T-helper 17 cell (primary cell): ENCODE data around the gene MYMK. TPM values are rescaled to one million over a fixed set of nuclear protein-coding genes. Genes with fewer than 3 reads are reported as not detected.

Experiments
- ATAC-seq: fragments of 150-1000 bp; cut with Tn5 transposase; 2 replicates; pipeline ENCODE4 v1.10.0; 2021; ENCODE audit warnings: mild to moderate bottlenecking, moderate library complexity
- DNase-seq, 3 donors: peaks; one replicate each; pipeline versions ENCODE4 v3.0.0 to v3.0.0-alpha.2; 2020 to 2021
- H3K9me3 ChIP-seq: one replicate; pipeline ENCODE4 v1.7.0; 2013; ENCODE audit warnings: low read length, mild to moderate bottlenecking; ENCODE audit not compliant: control insufficient read depth, poor library complexity, severe bottlenecking
- H3K27ac Mint-ChIP-seq: one replicate; pipeline ENCODE4 v1.8.0; 2022; ENCODE audit warnings: mild to moderate bottlenecking, moderate library complexity, mixed read lengths
- H3K27me3 Mint-ChIP-seq: one replicate; pipeline ENCODE4 v1.8.0; 2022; ENCODE audit warnings: mixed read lengths
- H3K36me3 Mint-ChIP-seq: one replicate; pipeline ENCODE4 v1.8.0; 2022; ENCODE audit warnings: low read depth, mixed read lengths
- H3K4me1 Mint-ChIP-seq: one replicate; pipeline ENCODE4 v1.8.0; 2022; ENCODE audit warnings: mild to moderate bottlenecking, mixed read lengths
- H3K4me3 Mint-ChIP-seq: one replicate; pipeline ENCODE4 v1.8.0; 2022; ENCODE audit warnings: mild to moderate bottlenecking, moderate library complexity, mixed read lengths
- total RNA-seq, 4 donors: library from RNA in 2 of 4; stranded (reverse) in 2 of 4; gene quantifications; one replicate each; pipeline ENCODE4 v1.2.3 and lab custom pipeline; 2022 to 2026

Gene MYMK
- total RNA-seq, 2 donors from 2014 or later = not detected

- DNase-seq (no peak), ATAC-seq (no peak)
- H3K27ac Mint-ChIP-seq = no peak overlapping the region
- H3K4me3 Mint-ChIP-seq = no peak overlapping the region
- H3K4me1 Mint-ChIP-seq = no peaks in the 10 kb centered on the region
- H3K27me3 Mint-ChIP-seq = peaks cover 40% of the 10 kb centered on the region
- H3K36me3 Mint-ChIP-seq = no peaks in the 10 kb centered on the region
- no peaks in the 10 kb centered on the region for H3K9me3 ChIP-seq
Measured at GRCh38 chr9:133551446-133551845, 26.7 kb upstream of the MYMK start.

GRCh38 chr9:133547116-133547515 is 22.4 kb upstream of the MYMK start:
- H3K9me3 ChIP-seq = no peaks in the 10 kb centered on the region
- no peak overlapping the region for H3K4me3 Mint-ChIP-seq
- no peak overlapping the region for H3K27ac Mint-ChIP-seq
- no peak for DNase-seq
- no peaks in the 10 kb centered on the region for H3K36me3 Mint-ChIP-seq
- no peak for ATAC-seq
- no peaks in the 10 kb centered on the region for H3K4me1 Mint-ChIP-seq
- H3K27me3 Mint-ChIP-seq = peaks cover 30% of the 10 kb centered on the region

GRCh38 chr9:133546287-133546680 is 21.5 kb upstream of the MYMK start:
- H3K4me1 Mint-ChIP-seq = no peaks in the 10 kb centered on the region
- DNase-seq (no peak), ATAC-seq (no peak)
- no peak overlapping the region for H3K27ac Mint-ChIP-seq
- H3K9me3 ChIP-seq = no peaks in the 10 kb centered on the region
- H3K4me3 Mint-ChIP-seq = no peak overlapping the region
- H3K27me3 Mint-ChIP-seq = peaks cover 30% of the 10 kb centered on the region
- no peaks in the 10 kb centered on the region for H3K36me3 Mint-ChIP-seq

GRCh38 chr9:133545494-133546286 is 20.9 kb upstream of the MYMK start:
- ATAC-seq (no peak), DNase-seq (no peak)
- Mint-ChIP-seq H3K27me3 (peaks cover 24% of the 10 kb centered on the region), H3K27ac (no peak overlapping the region), H3K4me3 (no peak overlapping the region), H3K4me1 (no peaks in the 10 kb centered on the region), H3K36me3 (no peaks in the 10 kb centered on the region)
- no peaks in the 10 kb centered on the region for H3K9me3 ChIP-seq

GRCh38 chr9:133543772-133544467 is 19.2 kb upstream of the MYMK start:
- peaks cover 3% of the 10 kb centered on the region for H3K4me1 Mint-ChIP-seq
- ATAC-seq = no peak
- DNase-seq = no peak
- no peak overlapping the region for H3K4me3 Mint-ChIP-seq
- no peaks in the 10 kb centered on the region for H3K36me3 Mint-ChIP-seq
- peaks cover 21% of the 10 kb centered on the region for H3K27me3 Mint-ChIP-seq
- no peaks in the 10 kb centered on the region for H3K9me3 ChIP-seq
- H3K27ac Mint-ChIP-seq = no peak overlapping the region

- DNase-seq (no peak), ATAC-seq (no peak)
- no peaks in the 10 kb centered on the region for H3K36me3 Mint-ChIP-seq
- peaks cover 3% of the 10 kb centered on the region for H3K4me1 Mint-ChIP-seq
- H3K27me3 Mint-ChIP-seq = peaks cover 15% of the 10 kb centered on the region
- no peak overlapping the region for H3K4me3 Mint-ChIP-seq
- no peaks in the 10 kb centered on the region for H3K9me3 ChIP-seq
- no peak overlapping the region for H3K27ac Mint-ChIP-seq
Measured at GRCh38 chr9:133542002-133542401, 17.2 kb upstream of the MYMK start.

- Mint-ChIP-seq H3K4me1 (peaks cover 3% of the 10 kb centered on the region), H3K36me3 (no peaks in the 10 kb centered on the region), H3K27me3 (peaks cover 21% of the 10 kb centered on the region), H3K27ac (no peak overlapping the region), H3K4me3 (no peak overlapping the region)
- DNase-seq (no peak), ATAC-seq (no peak)
- H3K9me3 ChIP-seq = no peaks in the 10 kb centered on the region
Measured at GRCh38 chr9:133540698-133541025, 15.9 kb upstream of the MYMK start.

GRCh38 chr9:133539991-133540697 is 15.4 kb upstream of the MYMK start:
- peaks cover 23% of the 10 kb centered on the region for H3K27me3 Mint-ChIP-seq
- no peaks in the 10 kb centered on the region for H3K9me3 ChIP-seq
- DNase-seq = no peak
- H3K27ac Mint-ChIP-seq = no peak overlapping the region
- H3K4me3 Mint-ChIP-seq = no peak overlapping the region
- H3K4me1 Mint-ChIP-seq = peaks cover 3% of the 10 kb centered on the region
- ATAC-seq = no peak
- H3K36me3 Mint-ChIP-seq = no peaks in the 10 kb centered on the region

- Mint-ChIP-seq H3K27ac (no peak overlapping the region), H3K27me3 (peaks cover 15% of the 10 kb centered on the region), H3K4me1 (peaks cover 3% of the 10 kb centered on the region), H3K4me3 (no peak overlapping the region), H3K36me3 (no peaks in the 10 kb centered on the region)
- no peak for ATAC-seq
- DNase-seq = no peak
- no peaks in the 10 kb centered on the region for H3K9me3 ChIP-seq
Measured at GRCh38 chr9:133538851-133539833, 14.4 kb upstream of the MYMK start.

- no peaks in the 10 kb centered on the region for H3K36me3 Mint-ChIP-seq
- peaks cover 3% of the 10 kb centered on the region for H3K4me1 Mint-ChIP-seq
- no peak overlapping the region for H3K27ac Mint-ChIP-seq
- no peak overlapping the region for H3K4me3 Mint-ChIP-seq
- H3K9me3 ChIP-seq = no peaks in the 10 kb centered on the region
- no peak for ATAC-seq
- H3K27me3 Mint-ChIP-seq = peaks cover 18% of the 10 kb centered on the region
- DNase-seq = no peak
Measured at GRCh38 chr9:133538176-133538575, 13.4 kb upstream of the MYMK start.

GRCh38 chr9:133537257-133537656 is 12.5 kb upstream of the MYMK start:
- H3K27me3 Mint-ChIP-seq = peaks cover 27% of the 10 kb centered on the region

GRCh38 chr9:133536536-133536935 is 11.8 kb upstream of the MYMK start:
- no peak for DNase-seq
- Mint-ChIP-seq H3K4me1 (peaks cover 5% of the 10 kb centered on the region), H3K36me3 (no peaks in the 10 kb centered on the region), H3K27ac (no peak overlapping the region), H3K4me3 (no peak overlapping the region), H3K27me3 (peaks cover 31% of the 10 kb centered on the region)
- ATAC-seq = no peak
- no peaks in the 10 kb centered on the region for H3K9me3 ChIP-seq

More at GRCh38 chr9:133537257-133537656, 12.5 kb upstream of the MYMK start:
- ATAC-seq (no peak), DNase-seq (no peak)
- Mint-ChIP-seq H3K4me1 (peaks cover 5% of the 10 kb centered on the region), H3K27ac (no peak overlapping the region), H3K4me3 (no peak overlapping the region), H3K36me3 (no peaks in the 10 kb centered on the region)
- no peaks in the 10 kb centered on the region for H3K9me3 ChIP-seq
